BE2C (cell line): Measurements from ENCODE around the gene NRP1.
A peak's percentile ranks its signal among the peaks of the same experiment; 100 is the strongest.

Experiments used
- DNase-seq: peaks from one replicate; pipeline ENCODE4 v3.0.0-alpha.2; 2020
- H3K27me3 ChIP-seq: fragments of 250-450 bp; sonication (Bioruptor Pico); 2 replicates; pipeline ENCODE4 v1.5.1; 2020; ENCODE audit warnings: mild to moderate bottlenecking
- H3K36me3 ChIP-seq: fragments of 250-450 bp; sonication (Bioruptor Pico); 2 replicates; pipeline ENCODE4 v1.5.1; 2020; ENCODE audit warnings: mild to moderate bottlenecking
- H3K4me1 ChIP-seq: fragments of 250-450 bp; sonication (Bioruptor Pico); 2 replicates; pipeline ENCODE4 v1.5.1; 2020
- H3K4me3 ChIP-seq: 2 replicates; pipeline ENCODE4 v1.5.1; 2011; ENCODE audit warnings: low read depth, low read length
- H3K9me3 ChIP-seq: fragments of 250-450 bp; sonication (Bioruptor Pico); 2 replicates; pipeline ENCODE4 v1.5.1; 2020
- CTCF ChIP-seq: IDR thresholded peaks from 2 replicates; pipeline ENCODE4 v1.5.1; 2012; ENCODE audit warnings: mild to moderate bottlenecking, low read depth, low read length

Gene NRP1

DNA sequence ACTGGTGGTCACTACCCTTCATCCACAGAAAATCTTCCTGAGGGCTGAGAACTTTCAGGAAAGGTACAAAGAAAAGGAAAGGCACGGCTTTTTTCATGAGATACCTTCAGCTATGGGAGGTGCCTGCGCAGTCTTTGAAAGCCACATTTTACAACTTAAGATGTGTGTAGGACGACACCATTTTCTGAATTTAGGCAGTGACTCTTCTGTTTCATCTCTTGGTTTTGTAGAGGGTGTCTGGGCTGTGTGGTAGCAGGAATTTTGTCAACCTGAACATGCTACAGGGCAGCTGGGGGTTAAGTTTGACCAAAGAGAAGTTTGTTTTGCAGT is 138.1 kb downstream of the NRP1 start:
- peaks cover 32% of the 10 kb centered on the region for H3K36me3 ChIP-seq
- no peaks in the 10 kb centered on the region for H3K9me3 ChIP-seq
- no peak for TF ChIP-seq CTCF
- H3K27me3 ChIP-seq, result no peaks in the 10 kb centered on the region
- no peak overlapping the region for H3K4me3 ChIP-seq
- DNase-seq, result no peak
- H3K4me1 ChIP-seq, result peaks cover 21% of the 10 kb centered on the region

DNA sequence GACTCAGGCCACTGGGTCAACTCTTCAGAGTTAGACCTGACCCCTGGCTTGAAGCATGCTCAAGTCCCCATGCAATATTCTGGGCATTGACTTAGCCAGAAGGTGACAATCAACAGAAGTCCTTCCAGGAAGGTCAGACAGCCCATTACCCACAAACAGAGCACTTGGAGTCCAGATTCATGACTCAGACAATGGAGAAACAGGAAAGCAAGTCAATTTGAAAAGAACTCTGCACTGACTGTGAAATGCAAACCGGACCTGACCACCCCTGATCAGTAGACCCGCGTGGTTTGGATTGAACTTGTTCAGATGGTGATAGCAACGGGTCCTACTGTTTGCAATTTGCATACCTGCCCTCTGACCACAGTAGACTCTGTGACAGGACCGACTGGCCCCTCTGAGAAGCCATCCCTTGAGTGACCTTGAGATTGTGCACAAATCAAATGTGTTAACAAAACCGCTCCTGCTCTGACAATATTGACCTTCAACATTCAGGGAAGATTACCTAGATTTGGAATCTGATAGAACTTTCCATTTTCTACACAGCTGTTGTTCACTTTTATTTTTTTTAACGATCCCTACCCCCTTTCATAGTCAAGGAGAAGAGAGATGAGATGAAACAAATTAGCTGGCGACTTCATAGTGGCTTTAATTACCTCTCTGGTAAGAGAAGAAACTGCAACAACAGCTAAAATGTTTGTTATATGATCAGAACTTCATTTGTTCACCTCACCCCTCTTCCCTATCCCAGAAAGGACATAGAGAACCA is 138.7 kb downstream of the NRP1 start:
- Histone ChIP-seq H3K4me1 (peaks cover 21% of the 10 kb centered on the region), H3K27me3 (no peaks in the 10 kb centered on the region), H3K36me3 (peaks cover 32% of the 10 kb centered on the region), H3K9me3 (no peaks in the 10 kb centered on the region), H3K4me3 (no peak overlapping the region)
- TF ChIP-seq CTCF, result no peak
- DNase-seq, result no peak

DNA sequence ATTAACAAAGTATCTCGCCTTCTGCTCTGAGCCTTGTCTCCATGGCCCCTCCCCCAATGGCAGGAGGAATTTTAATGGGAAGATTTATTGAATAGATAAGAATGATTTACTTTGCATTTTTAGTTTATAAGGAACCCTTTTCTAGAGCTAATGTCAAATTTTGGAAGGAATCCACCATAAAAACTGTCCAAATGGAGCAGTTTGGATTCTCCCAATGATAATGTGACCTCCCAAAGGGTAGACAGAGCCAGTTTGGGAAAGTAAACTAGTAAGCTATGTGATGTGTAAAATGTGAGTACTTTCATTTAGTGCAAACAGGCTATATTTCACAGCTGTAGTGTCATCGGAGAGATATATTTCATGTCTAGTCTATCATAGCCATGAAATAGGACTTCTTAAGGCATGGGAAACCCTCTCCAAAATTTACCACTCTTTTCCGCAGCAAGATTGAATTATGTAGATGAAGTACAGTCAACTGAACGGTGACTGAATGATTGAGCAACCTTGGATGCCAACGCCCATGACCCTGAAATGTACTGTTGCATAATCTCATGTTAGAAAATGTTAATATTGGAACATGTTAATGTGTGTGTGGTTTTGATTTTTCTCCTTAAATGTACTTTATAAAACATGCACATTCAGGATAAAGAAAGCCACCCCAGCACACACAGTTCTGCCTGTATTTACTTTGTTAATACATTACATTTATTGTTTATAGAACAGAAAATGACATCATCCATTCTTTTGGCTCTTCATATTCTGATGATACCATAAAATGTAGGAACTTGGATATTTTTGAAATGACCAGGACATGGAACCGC is 140.6 kb downstream of the NRP1 start:
- no peak for DNase-seq
- Histone ChIP-seq H3K4me3 (no peak overlapping the region), H3K27me3 (no peaks in the 10 kb centered on the region), H3K36me3 (peaks cover 32% of the 10 kb centered on the region), H3K9me3 (no peaks in the 10 kb centered on the region), H3K4me1 (peaks cover 12% of the 10 kb centered on the region)
- no peak for TF ChIP-seq CTCF

DNA sequence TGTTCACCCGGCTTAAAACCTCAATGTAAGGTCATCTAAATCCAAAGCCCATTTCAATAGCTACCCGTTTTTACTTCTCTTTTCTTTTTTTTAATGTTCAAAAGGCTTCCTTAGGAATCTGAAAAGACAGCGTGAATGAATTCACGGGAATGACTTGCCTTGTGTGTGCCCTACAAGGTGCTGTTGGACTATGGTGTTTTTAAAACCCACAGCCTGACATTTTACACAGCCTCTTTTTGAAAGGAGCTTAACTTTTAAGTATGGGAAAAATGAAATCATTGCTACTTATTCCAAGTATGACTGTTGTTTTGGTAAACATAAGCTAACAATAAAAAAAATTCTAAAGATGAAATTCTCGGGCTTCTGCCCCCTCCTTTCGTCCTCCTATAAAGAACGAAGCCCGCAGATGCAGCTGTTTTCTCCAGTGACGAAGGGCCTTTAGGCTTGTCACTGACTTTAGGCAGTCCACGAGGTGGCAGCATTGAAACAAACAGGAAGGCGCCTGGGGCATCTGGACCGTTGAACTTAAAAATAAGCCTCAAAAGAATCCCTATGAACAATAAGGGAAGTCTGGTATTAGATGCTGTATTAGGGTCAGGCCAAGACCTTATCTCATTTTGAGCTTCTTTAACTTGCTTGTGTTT is 141.3 kb downstream of the NRP1 start:
- Histone ChIP-seq H3K27me3 (no peaks in the 10 kb centered on the region), H3K9me3 (no peaks in the 10 kb centered on the region), H3K4me3 (no peak overlapping the region), H3K36me3 (peaks cover 27% of the 10 kb centered on the region), H3K4me1 (peaks cover 12% of the 10 kb centered on the region)
- peak; percentile 83 for TF ChIP-seq CTCF
- DNase-seq, result peak; percentile 79

GRCh38 chr10:33192190-33192589 is 142.3 kb downstream of the NRP1 start:
- Histone ChIP-seq H3K36me3 (peaks cover 29% of the 10 kb centered on the region), H3K4me1 (peaks cover 12% of the 10 kb centered on the region), H3K9me3 (no peaks in the 10 kb centered on the region), H3K4me3 (no peak overlapping the region), H3K27me3 (no peaks in the 10 kb centered on the region)
- no peak for TF ChIP-seq CTCF
- no peak for DNase-seq
